Ishikawa (cell line): ENCODE data around the gene TRIP12.

Experiments used
- CEBPB ChIP-seq: IDR thresholded peaks from 2 replicates; pipeline ENCODE4 v1.6.1; 2012
- CREB1 ChIP-seq: IDR thresholded peaks from 2 replicates; pipeline ENCODE4 v1.6.1; 2012; ENCODE audit warnings: low read depth
- EGR1 ChIP-seq: IDR thresholded peaks from 2 replicates; pipeline ENCODE4 v1.6.1; 2012
- EP300 ChIP-seq: IDR thresholded peaks from 2 replicates; pipeline ENCODE4 v1.6.1; 2012; ENCODE audit warnings: borderline replicate concordance
- FOXM1 ChIP-seq: IDR thresholded peaks from 2 replicates; pipeline ENCODE4 v1.6.1; 2012; ENCODE audit warnings: low read depth, borderline replicate concordance
- MAX ChIP-seq: IDR thresholded peaks from 2 replicates; pipeline ENCODE4 v1.6.1; 2012
- NFIC ChIP-seq: IDR thresholded peaks from 2 replicates; pipeline ENCODE4 v1.6.1; 2012
- RAD21 ChIP-seq: IDR thresholded peaks from 2 replicates; pipeline ENCODE4 v1.6.1; 2012; ENCODE audit warnings: low read depth
- REST ChIP-seq: IDR thresholded peaks from 2 replicates; pipeline ENCODE4 v1.6.1; 2012; ENCODE audit warnings: low read depth, mild to moderate bottlenecking
- TAF1 ChIP-seq: IDR thresholded peaks from 2 replicates; pipeline ENCODE4 v1.6.1; 2012; ENCODE audit warnings: low read depth, mild to moderate bottlenecking
- TEAD4 ChIP-seq: IDR thresholded peaks from 2 replicates; pipeline ENCODE4 v1.6.1; 2012
- USF1 ChIP-seq: IDR thresholded peaks from 2 replicates; pipeline ENCODE4 v1.6.1; 2012
- YY1 ChIP-seq: IDR thresholded peaks from 2 replicates; pipeline ENCODE4 v1.6.1; 2012; ENCODE audit warnings: low read depth

GRCh38 chr2:229726643-229727042, 195.2 kb downstream of the TRIP12 start:
- TF ChIP-seq MAX (no peak), EGR1 (no peak), YY1 (no peak), EP300 (no peak), NFIC (no peak), FOXM1 (no peak), TEAD4 (no peak), REST (no peak), CEBPB (no peak), CREB1 (no peak), TAF1 (no peak), RAD21 (no peak), USF1 (no peak)
